Sigmoid colon (tissue), 7 donors: Measurements from ENCODE around the gene DEAF1. TPM values are rescaled to one million over a fixed set of nuclear protein-coding genes. Genes with fewer than 3 reads are reported as not detected.

ENCODE experiments used
- DNase-seq: peaks from one replicate; pipeline ENCODE4 v3.0.0-alpha.2; 2019
- H3K27ac ChIP-seq, 4 donors: fragments of 200-600 bp; sonication (generic); one replicate each; pipeline ENCODE4 v1.5.1; 2016 to 2019; ENCODE audit warnings: mild to moderate bottlenecking in 1 of 4
- H3K27me3 ChIP-seq, 3 donors: fragments of 200-600 bp; sonication (generic); one replicate each; pipeline ENCODE4 v1.5.1; 2019; ENCODE audit warnings: mild to moderate bottlenecking in 1 of 3
- H3K36me3 ChIP-seq, 4 donors: fragments of 200-600 bp; sonication (generic); one replicate each; pipeline ENCODE4 v1.5.1; 2016 to 2019
- H3K4me1 ChIP-seq, 4 donors: fragments of 200-600 bp; sonication (generic); one replicate each; pipeline ENCODE4 v1.5.1; 2017 to 2019
- H3K4me3 ChIP-seq, 4 donors: fragments of 200-600 bp; sonication (generic); one replicate each; pipeline ENCODE4 v1.5.1; 2017 to 2019; ENCODE audit warnings: mild to moderate bottlenecking in 2 of 4, moderate library complexity in 1 of 4
- H3K9me3 ChIP-seq, 4 donors: fragments of 200-600 bp in 3 of 4; sonication (generic) in 3 of 4; one replicate each; pipeline versions ENCODE4 v1.5.1 to v1.6.1; 2013 to 2019
- EP300 ChIP-seq, 4 donors: sonication (generic); formaldehyde crosslinking; IDR thresholded peaks; one replicate each; pipeline ENCODE4 v1.6.1; 2017; ENCODE audit warnings: antibody characterized with exemption in 4 of 4
- POLR2A ChIP-seq, 2 donors: fragments of 450-650 bp; IDR thresholded peaks; one replicate each; pipeline ENCODE4 v1.6.1; 2016; ENCODE audit warnings: antibody characterized with exemption in 2 of 2, mild to moderate bottlenecking in 2 of 2, moderate library complexity in 2 of 2
- POLR2AphosphoS5 ChIP-seq, 4 donors: sonication (generic); formaldehyde crosslinking; IDR thresholded peaks; one replicate each; pipeline ENCODE4 v1.6.1; 2017; ENCODE audit warnings: antibody characterized with exemption in 4 of 4
- WGBS, 2 donors: extraction: QIAGEN DNeasy Blood & Tissue Kit; methylation state at CpG; one replicate each; pipeline ENCODE4 v1.1.7; 2013; 5-methylcytosine and 5-hydroxymethylcytosine counted together
- intact Hi-C: fragments of 100-400 bp; cut with DNase I; formaldehyde crosslinking; loops from one replicate; pipeline ENCODE4 v1.15.1; 2023
- polyA plus RNA-seq, 3 donors: library from polyadenylated mRNA; stranded (reverse); fragments of 200-250 nt; gene quantifications; one replicate each; pipeline ENCODE4 v1.2.3, GENCODE V29; 2013
- total RNA-seq, 4 donors: library from RNA; depleted of rRNA; stranded (reverse); fragments of >200 nt; gene quantifications; one replicate each; pipeline ENCODE4 v1.1.0, GENCODE V29; 2016
- TF ChIP-seq, protein P1 (sequence below), 4 experiments: fragments of 450-650 bp in 3 of 4; fragments of 200-600 bp in 1 of 4; IDR thresholded peaks; one replicate each; pipeline ENCODE4 v1.5.1; 2016 to 2019; ENCODE audit warnings: antibody characterized with exemption in 4 of 4, mild to moderate bottlenecking in 3 of 4, moderate library complexity in 2 of 4
- donor health status: healthy with polysubstance abuse.
- donor health status: Bipolar disorder and iron deficiency.
- donor health status: healthy.

The DEAF1 gene
- total and polyA plus RNA-seq, 7 donors: 11.3 to 29.6 (median 18.6) TPM

DNA sequence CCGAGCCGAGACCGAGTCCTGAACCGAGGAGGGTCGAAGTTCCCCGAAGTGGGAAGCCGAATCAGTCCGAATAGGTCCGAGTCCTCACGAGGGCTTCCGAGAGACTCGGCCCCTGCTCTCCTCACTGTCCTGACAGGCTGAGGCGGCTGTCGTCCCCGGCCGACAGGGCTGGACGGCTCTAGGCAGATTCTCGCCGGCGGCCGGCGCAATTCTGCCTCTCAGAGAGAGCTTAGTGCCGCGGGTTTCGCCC lies 191 bp upstream of the DEAF1 start:
- intact Hi-C loops: loop anchor here (5.0 kb wide), 2 partner anchors 102 to 118 kb away; partner anchors contain the start of genes PHRF1 and SLC25A22
- Histone ChIP-seq H3K36me3 (peaks cover 0 to 26% (median 3%) of the 10 kb centered on the region in 4 donors), H3K4me3 (peak overlapping the region; percentile 78 to 98 (median 92)), H3K9me3 (no peaks in the 10 kb centered on the region), H3K4me1 (peaks cover 0 to 46% (median 41%) of the 10 kb centered on the region in 4 donors), H3K27ac (peak overlapping the region; percentile 98 to 100 (median 99)), H3K27me3 (no peaks in the 10 kb centered on the region)
- TF ChIP-seq POLR2AphosphoS5 (IDR thresholded peaks at IDR 0.05): no peak
- no peak for TF ChIP-seq POLR2A (IDR thresholded peaks at IDR 0.05)
- TF ChIP-seq EP300 (IDR thresholded peaks at IDR 0.05): no peak
- TF ChIP-seq, protein P1, sequence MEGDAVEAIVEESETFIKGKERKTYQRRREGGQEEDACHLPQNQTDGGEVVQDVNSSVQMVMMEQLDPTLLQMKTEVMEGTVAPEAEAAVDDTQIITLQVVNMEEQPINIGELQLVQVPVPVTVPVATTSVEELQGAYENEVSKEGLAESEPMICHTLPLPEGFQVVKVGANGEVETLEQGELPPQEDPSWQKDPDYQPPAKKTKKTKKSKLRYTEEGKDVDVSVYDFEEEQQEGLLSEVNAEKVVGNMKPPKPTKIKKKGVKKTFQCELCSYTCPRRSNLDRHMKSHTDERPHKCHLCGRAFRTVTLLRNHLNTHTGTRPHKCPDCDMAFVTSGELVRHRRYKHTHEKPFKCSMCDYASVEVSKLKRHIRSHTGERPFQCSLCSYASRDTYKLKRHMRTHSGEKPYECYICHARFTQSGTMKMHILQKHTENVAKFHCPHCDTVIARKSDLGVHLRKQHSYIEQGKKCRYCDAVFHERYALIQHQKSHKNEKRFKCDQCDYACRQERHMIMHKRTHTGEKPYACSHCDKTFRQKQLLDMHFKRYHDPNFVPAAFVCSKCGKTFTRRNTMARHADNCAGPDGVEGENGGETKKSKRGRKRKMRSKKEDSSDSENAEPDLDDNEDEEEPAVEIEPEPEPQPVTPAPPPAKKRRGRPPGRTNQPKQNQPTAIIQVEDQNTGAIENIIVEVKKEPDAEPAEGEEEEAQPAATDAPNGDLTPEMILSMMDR (IDR thresholded peaks at IDR 0.05): no peak
- no peak for DNase-seq
- WGBS, 2 donors: 0% methylated on average over 25 of the region's 25 CpGs

DNA sequence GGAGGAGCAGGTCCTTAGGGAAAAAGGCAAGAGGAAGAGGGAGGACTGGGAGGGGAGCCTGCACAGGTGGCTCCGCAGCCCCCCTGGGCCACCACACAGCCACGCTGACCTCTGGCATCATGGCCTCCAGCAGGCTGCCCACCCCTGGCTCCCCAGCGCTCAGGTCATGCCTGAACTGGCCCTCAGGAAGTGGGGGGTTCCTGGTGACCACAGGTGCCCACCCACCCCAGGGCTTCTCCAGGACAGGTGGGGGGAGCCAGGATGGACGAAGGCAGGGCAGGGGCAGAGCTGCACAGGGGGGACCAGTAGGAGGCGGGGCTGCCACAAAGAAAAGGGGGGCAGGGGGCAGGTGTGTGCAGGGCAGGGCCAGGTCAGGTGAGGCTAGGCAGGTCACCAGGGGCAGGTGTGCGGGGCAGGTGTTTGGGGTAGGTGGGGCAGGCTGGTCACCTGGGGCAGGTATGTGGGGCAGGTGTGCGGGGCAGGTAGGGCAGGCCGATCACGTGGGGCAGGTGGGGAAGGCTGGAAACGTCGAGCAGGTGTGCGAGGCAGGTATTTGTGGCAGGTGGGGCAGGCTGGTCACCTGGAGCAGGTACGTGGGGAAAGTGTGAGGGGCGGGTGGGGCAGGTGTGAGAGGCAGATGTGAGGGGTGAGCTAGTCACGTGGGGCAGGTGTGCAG lies 997 bp downstream of the DEAF1 start:
- intact Hi-C loops: no loop called here
- WGBS, 2 donors: 41 to 59% methylated on average over 15 of the region's 15 CpGs
- peak; percentile 79 for DNase-seq
- Histone ChIP-seq H3K4me1 (peaks cover 0 to 46% (median 41%) of the 10 kb centered on the region in 4 donors), H3K27ac (peak overlapping the region; percentile 98 to 100 (median 99)), H3K27me3 (no peaks in the 10 kb centered on the region), H3K36me3 (peaks cover 0 to 21% (median 3%) of the 10 kb centered on the region in 4 donors), H3K9me3 (no peaks in the 10 kb centered on the region), H3K4me3 (peak overlapping the region; percentile 26 to 98 (median 92))
- TF ChIP-seq EP300 (IDR thresholded peaks at IDR 0.05) (no peak), POLR2AphosphoS5 (IDR thresholded peaks at IDR 0.05) (no peak), POLR2A (IDR thresholded peaks at IDR 0.05) (no peak)
- TF ChIP-seq, protein P1 (IDR thresholded peaks at IDR 0.05): no peak

DNA sequence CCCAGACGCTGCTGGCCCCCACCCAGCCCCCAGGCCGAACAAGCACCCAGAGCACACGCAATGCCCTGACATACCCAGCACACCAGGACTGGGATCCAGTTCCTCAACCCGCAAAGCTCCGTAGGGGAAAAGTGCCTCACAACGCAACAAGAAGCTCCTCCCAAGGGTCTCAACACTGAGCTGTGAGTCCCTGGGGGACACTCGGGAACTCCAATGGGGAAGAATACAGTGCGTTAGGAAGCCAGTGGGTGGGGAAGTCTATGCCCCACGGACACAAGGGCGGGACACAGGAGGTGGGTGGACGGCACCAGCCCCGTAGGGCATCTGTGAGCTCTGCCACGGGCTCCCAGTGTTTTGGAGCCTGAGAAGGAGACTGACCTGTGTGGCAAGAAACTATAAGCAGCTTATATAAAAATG lies 1.6 kb downstream of the DEAF1 start:
- no peaks in the 10 kb centered on the region for H3K27me3 ChIP-seq
- whole genome bisulfite sequencing, 2 donors: 57 to 81% methylated on average over 13 of the region's 13 CpGs
- H3K27ac ChIP-seq: peak overlapping the region; percentile 37 to 100 (median 98)
- peaks cover 0 to 42% (median 40%) of the 10 kb centered on the region in 4 donors for H3K4me1 ChIP-seq
- no peak for DNase-seq
- no peak overlapping the region for H3K4me3 ChIP-seq
- TF ChIP-seq POLR2A (IDR thresholded peaks at IDR 0.05) (no peak), EP300 (IDR thresholded peaks at IDR 0.05) (no peak), POLR2AphosphoS5 (IDR thresholded peaks at IDR 0.05) (no peak)
- intact Hi-C loops: no loop called here
- no peaks in the 10 kb centered on the region for H3K9me3 ChIP-seq
- H3K36me3 ChIP-seq: peaks cover 0 to 20% (median 7%) of the 10 kb centered on the region in 4 donors

DNA sequence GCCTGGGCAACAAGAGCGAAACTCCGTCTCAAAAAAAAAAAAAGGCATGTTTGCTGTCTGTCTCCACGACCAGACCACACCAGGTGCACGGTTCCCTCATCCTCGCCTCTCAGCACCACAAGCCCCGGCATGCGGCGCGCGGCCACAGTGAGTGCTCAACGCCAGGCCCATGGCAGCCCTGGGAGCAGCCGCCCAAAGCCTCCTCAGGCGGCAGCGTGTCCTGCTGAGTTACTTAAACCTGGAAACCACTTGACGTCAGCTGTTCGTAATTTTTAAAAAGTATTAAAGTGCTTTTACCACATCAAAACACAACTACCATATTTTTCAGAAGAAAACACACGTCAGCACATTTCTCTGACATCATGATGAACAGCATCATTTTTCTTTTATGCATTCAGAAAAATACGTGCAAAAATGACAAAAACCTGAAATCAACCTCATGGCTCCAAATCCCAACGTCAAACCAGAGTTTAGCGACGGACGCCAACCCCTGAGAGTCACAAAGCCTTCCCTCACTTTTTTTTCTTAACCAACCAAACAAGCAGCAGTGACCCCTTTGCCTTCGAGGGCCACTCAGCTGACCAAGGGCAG lies 2.1 kb downstream of the DEAF1 start:
- no peak overlapping the region for H3K4me3 ChIP-seq

DNA sequence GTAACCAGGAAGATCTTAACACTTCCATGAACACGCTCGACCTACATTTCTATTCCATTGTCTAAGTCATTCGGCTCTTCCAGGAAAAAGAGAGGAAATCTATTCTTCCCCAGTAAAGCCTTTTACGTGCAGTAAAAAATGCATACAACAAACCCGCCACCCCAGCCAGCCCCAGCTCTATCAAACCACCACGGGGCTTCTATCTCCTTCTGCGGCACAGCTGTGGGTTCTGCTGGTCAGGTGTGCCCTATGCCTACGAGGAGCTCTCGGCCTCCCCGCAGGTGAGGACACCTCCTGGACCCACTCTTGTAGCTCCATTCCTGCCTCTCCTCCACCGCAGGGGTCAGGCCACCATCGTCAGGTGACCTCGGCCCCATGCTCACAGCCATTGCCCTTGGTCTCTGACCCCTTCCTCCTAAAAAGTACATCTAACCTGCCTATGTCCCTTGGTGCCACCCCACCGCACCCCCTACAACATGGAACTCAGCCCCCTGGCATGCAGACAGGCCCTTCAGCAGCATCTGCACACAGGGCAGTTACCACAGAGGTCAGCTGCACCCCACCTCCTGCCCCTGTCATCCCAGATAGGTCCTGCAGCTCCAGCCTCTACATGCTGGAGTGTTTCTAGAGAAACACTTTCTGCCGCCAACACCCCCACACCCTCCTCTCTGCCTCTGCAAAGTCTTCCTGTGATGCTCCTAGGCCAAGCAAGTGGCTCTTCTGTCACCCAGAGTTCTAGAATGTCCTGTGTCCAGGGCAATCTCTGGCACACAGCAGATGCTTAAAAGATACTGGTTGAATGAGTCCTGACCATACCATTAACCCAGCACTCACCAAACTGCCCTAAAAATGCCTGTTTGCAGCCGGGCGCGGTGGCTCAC lies 3.1 kb downstream of the DEAF1 start:
- H3K27me3 ChIP-seq: no peaks in the 10 kb centered on the region
- no peak overlapping the region for H3K4me3 ChIP-seq
- peaks cover 0 to 32% (median 17%) of the 10 kb centered on the region in 4 donors for H3K36me3 ChIP-seq
- H3K27ac ChIP-seq: no peak overlapping the region
- no peak for DNase-seq
- no peak for TF ChIP-seq POLR2A (IDR thresholded peaks at IDR 0.05)
- TF ChIP-seq, protein P1 (IDR thresholded peaks at IDR 0.05): no peak
- TF ChIP-seq EP300 (IDR thresholded peaks at IDR 0.05): no peak
- TF ChIP-seq POLR2AphosphoS5 (IDR thresholded peaks at IDR 0.05): no peak
- WGBS, 2 donors: 92 to 95% methylated on average over 18 of the region's 18 CpGs
- no peaks in the 10 kb centered on the region for H3K9me3 ChIP-seq
- peaks cover 0 to 27% (median 27%) of the 10 kb centered on the region in 4 donors for H3K4me1 ChIP-seq
- intact Hi-C loops: no loop called here

More for the DNA sequence above, 2.1 kb downstream of the DEAF1 start:
- Histone ChIP-seq H3K9me3 (no peaks in the 10 kb centered on the region), H3K4me1 (peaks cover 0 to 37% (median 36%) of the 10 kb centered on the region in 4 donors), H3K36me3 (peaks cover 0 to 25% (median 11%) of the 10 kb centered on the region in 4 donors), H3K27me3 (no peaks in the 10 kb centered on the region), H3K27ac (peak overlapping the region; percentile 37 to 100 (median 98))
- TF ChIP-seq POLR2A (IDR thresholded peaks at IDR 0.05): no peak
- no peak for TF ChIP-seq EP300 (IDR thresholded peaks at IDR 0.05)
- 83 to 93% methylated on average over 23 of the region's 23 CpGs for WGBS, 2 donors
- intact Hi-C loops: no loop called here
- no peak for DNase-seq
